Measurements from ENCODE around the gene MTCL1. TPM values are rescaled to one million over a fixed set of nuclear protein-coding genes. Genes with fewer than 3 reads are reported as not detected.

Gene MTCL1
- total RNA-seq, 2 donors from 2014 or later, result 11.2 to 73.1 TPM

DNA sequence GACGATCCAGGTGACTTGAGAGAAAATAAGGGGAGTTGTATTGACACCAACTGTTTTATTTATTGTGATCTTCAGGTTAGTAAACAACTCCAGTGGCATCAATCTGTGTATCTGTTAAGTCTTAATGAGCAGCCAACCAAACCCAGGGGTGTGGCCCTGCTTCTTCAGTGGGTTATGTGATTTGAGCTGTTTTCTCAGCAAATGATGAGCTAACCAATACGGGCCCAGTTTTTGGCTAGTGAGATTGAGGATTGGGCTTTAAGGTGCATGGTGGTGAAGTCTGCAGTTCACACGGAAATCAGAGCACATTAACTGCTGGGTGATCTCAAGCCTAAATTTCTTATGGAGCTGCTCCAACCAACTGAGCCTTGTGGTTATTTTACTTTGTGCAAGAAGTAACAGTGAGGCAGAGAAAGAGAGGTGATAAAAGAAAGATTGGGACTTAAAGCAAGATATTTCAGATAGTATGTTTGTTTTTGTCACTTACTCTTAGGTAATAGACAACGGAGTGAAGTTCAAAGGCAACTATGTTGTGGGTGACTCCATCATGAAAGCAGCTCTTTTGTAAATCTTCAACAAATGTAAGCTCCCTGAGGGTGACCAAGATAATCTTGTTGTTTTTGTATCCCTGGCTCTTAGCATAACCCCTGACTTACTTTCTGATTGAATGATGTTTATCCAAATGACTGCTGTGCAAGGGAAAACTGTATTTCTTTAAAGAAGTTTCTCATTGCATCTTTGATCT is 2.4 kb downstream of the MTCL1 start:
- H3K36me3 ChIP-seq, result no peaks in the 10 kb centered on the region
- no peaks in the 10 kb centered on the region for H3K9me3 ChIP-seq
- intact Hi-C loops (cut with DNase I), result loop anchor here (5.0 to 10.0 kb wide), 2 partner anchors 95 to 427 kb away; partner anchors contain the start of gene ANKRD12
- no peak overlapping the region for H3K4me3 ChIP-seq
- peak overlapping the region in 1 of 2 donors; percentile 8 for H3K27ac ChIP-seq
- WGBS, result 68% methylated on average over 4 of the region's 4 CpGs
- H3K27me3 ChIP-seq (replicated peaks; ENCODE audit: insufficient read depth), result no peaks in the 10 kb centered on the region
- TF ChIP-seq POLR2AphosphoS5 (IDR thresholded peaks at IDR 0.05), result no peak
- TF ChIP-seq POLR2A (IDR thresholded peaks at IDR 0.05), result no peak
- TF ChIP-seq, protein P1, sequence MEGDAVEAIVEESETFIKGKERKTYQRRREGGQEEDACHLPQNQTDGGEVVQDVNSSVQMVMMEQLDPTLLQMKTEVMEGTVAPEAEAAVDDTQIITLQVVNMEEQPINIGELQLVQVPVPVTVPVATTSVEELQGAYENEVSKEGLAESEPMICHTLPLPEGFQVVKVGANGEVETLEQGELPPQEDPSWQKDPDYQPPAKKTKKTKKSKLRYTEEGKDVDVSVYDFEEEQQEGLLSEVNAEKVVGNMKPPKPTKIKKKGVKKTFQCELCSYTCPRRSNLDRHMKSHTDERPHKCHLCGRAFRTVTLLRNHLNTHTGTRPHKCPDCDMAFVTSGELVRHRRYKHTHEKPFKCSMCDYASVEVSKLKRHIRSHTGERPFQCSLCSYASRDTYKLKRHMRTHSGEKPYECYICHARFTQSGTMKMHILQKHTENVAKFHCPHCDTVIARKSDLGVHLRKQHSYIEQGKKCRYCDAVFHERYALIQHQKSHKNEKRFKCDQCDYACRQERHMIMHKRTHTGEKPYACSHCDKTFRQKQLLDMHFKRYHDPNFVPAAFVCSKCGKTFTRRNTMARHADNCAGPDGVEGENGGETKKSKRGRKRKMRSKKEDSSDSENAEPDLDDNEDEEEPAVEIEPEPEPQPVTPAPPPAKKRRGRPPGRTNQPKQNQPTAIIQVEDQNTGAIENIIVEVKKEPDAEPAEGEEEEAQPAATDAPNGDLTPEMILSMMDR (IDR thresholded peaks at IDR 0.05), result no peak
- H3K4me1 ChIP-seq (replicated peaks), result peaks cover 8% of the 10 kb centered on the region
- DNase-seq (ENCODE audit: low spot score), result no peak

DNA sequence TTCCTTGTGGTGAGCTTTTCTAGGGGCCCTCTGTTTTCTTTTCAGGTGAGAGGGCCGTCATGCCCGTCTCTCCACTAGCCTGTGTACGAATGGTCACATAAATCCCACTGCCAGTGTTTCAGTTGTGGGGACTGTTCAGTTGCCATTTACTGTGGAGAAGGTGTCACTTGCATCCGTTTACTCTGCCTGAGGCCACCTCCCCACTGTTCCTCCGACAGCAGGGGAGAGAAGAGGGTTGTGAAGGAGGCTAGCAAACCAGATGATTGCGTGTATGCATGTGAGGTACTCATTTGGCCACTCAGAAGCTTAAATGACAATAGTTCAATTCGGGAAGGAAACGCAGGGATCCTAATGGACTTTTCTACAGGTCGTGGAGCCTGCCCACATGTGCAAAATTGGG is 3.3 kb downstream of the MTCL1 start:
- 93% methylated on average over 9 of the region's 9 CpGs for WGBS
- intact Hi-C loops (cut with DNase I), result loop anchor here (5.0 to 10.0 kb wide), 2 partner anchors 94 to 426 kb away; partner anchors contain the start of gene ANKRD12
- H3K9me3 ChIP-seq, result no peaks in the 10 kb centered on the region
- H3K4me1 ChIP-seq (replicated peaks), result peaks cover 8% of the 10 kb centered on the region
- H3K36me3 ChIP-seq, result no peaks in the 10 kb centered on the region
- H3K27ac ChIP-seq, result no peak overlapping the region
- TF ChIP-seq, protein P1 (IDR thresholded peaks at IDR 0.05), result no peak
- no peak for TF ChIP-seq POLR2A (IDR thresholded peaks at IDR 0.05)
- no peak for TF ChIP-seq POLR2AphosphoS5 (IDR thresholded peaks at IDR 0.05)
- no peak for DNase-seq (ENCODE audit: low spot score)
- H3K4me3 ChIP-seq, result no peak overlapping the region
- H3K27me3 ChIP-seq (replicated peaks; ENCODE audit: insufficient read depth), result no peaks in the 10 kb centered on the region

- no peak overlapping the region for H3K27ac ChIP-seq
- DNase-seq (ENCODE audit: low spot score), result no peak
- no peaks in the 10 kb centered on the region for H3K27me3 ChIP-seq (replicated peaks; ENCODE audit: insufficient read depth)
- no peak overlapping the region for H3K4me3 ChIP-seq
- TF ChIP-seq POLR2AphosphoS5 (IDR thresholded peaks at IDR 0.05) (no peak), POLR2A (IDR thresholded peaks at IDR 0.05) (no peak)
- TF ChIP-seq, protein P1 (IDR thresholded peaks at IDR 0.05), result no peak
- H3K9me3 ChIP-seq, result no peaks in the 10 kb centered on the region
- WGBS, result 83% methylated on average over 14 of the region's 14 CpGs
- H3K36me3 ChIP-seq, result no peaks in the 10 kb centered on the region
- H3K4me1 ChIP-seq (replicated peaks), result peaks cover 8% of the 10 kb centered on the region
- intact Hi-C loops (cut with DNase I), result loop anchor here (5.0 to 10.0 kb wide), 2 partner anchors 93 to 425 kb away; partner anchors contain the start of gene ANKRD12
Observed at GRCh38 chr18:8709248-8710059, 4.1 kb downstream of the MTCL1 start.

- Histone ChIP-seq H3K27me3 (replicated peaks; ENCODE audit: insufficient read depth) (no peaks in the 10 kb centered on the region), H3K9me3 (no peaks in the 10 kb centered on the region), H3K36me3 (no peaks in the 10 kb centered on the region), H3K27ac (no peak overlapping the region), H3K4me1 (replicated peaks) (peaks cover 4% of the 10 kb centered on the region), H3K4me3 (no peak overlapping the region)
- TF ChIP-seq POLR2AphosphoS5 (IDR thresholded peaks at IDR 0.05), result no peak
- no peak for DNase-seq (ENCODE audit: low spot score)
- intact Hi-C loops (cut with DNase I), result no loop called here
- 28% methylated on average over 5 of the region's 5 CpGs for WGBS
Observed at GRCh38 chr18:8711736-8712135, 6.4 kb downstream of the MTCL1 start.

- no peak for DNase-seq (ENCODE audit: low spot score)
- Histone ChIP-seq H3K4me1 (replicated peaks) (no peaks in the 10 kb centered on the region), H3K27ac (no peak overlapping the region), H3K36me3 (no peaks in the 10 kb centered on the region), H3K4me3 (no peak overlapping the region), H3K9me3 (no peaks in the 10 kb centered on the region), H3K27me3 (replicated peaks; ENCODE audit: insufficient read depth) (no peaks in the 10 kb centered on the region)
- intact Hi-C loops (cut with DNase I), result no loop called here
- TF ChIP-seq POLR2A (IDR thresholded peaks at IDR 0.05) (no peak), POLR2AphosphoS5 (IDR thresholded peaks at IDR 0.05) (no peak)
- TF ChIP-seq, protein P1 (IDR thresholded peaks at IDR 0.05), result no peak
- WGBS, result 49% methylated on average over 8 of the region's 8 CpGs
Observed at GRCh38 chr18:8713691-8714090, 8.3 kb downstream of the MTCL1 start.
